Breast epithelium (tissue), 4 donors: Measurements from ENCODE around the gene CACNA1E. TPM values are rescaled to one million over a fixed set of nuclear protein-coding genes. Genes with fewer than 3 reads are reported as not detected.
"Not testable (repeated sequence)": the region's sequence is repeated elsewhere in the genome, so short reads cannot be mapped to it uniquely, and the experiment has no call there.

Experiments used
- DNase-seq, 2 donors: peaks; one replicate each; pipeline ENCODE4 v3.0.0-alpha.2; 2019; ENCODE audit warnings: low spot score in 2 of 2
- H3K27ac ChIP-seq, 2 donors: fragments of 200-600 bp; sonication (generic) in 1 of 2; one replicate each; pipeline ENCODE4 v1.5.1; 2016 to 2019; ENCODE audit warnings: mild to moderate bottlenecking in 1 of 2
- H3K27me3 ChIP-seq, 2 donors: fragments of 200-600 bp; sonication (generic) in 1 of 2; one replicate each; pipeline versions ENCODE4 v1.5.1 to v1.6.0; 2017 to 2019; ENCODE audit warnings: control low read depth in 1 of 2, mild to moderate bottlenecking in 1 of 2
- H3K36me3 ChIP-seq: fragments of 200-600 bp; one replicate; pipeline ENCODE4 v1.5.1; 2019
- H3K4me1 ChIP-seq, 2 donors: fragments of 200-600 bp; sonication (generic); one replicate each; pipeline ENCODE4 v1.5.1; 2016 to 2019; ENCODE audit warnings: control low read depth in 1 of 2
- H3K4me3 ChIP-seq, 3 donors: fragments of 200-600 bp; sonication (generic); 1 replicate in 2 of 3; 2 replicates in 1 of 3; pipeline ENCODE4 v1.5.1; 2016 to 2019; ENCODE audit warnings: mild to moderate bottlenecking in 3 of 3, moderate library complexity in 2 of 3
- H3K9me3 ChIP-seq, 2 donors: fragments of 200-600 bp; sonication (generic) in 1 of 2; one replicate each; pipeline ENCODE4 v1.5.1; 2016 to 2019; ENCODE audit warnings: control low read depth in 1 of 2
- POLR2A ChIP-seq: fragments of 450-650 bp; IDR thresholded peaks from one replicate; pipeline ENCODE4 v1.6.1; 2016; ENCODE audit warnings: antibody characterized with exemption, mild to moderate bottlenecking, moderate library complexity
- POLR2AphosphoS5 ChIP-seq, 3 donors: sonication (generic); formaldehyde crosslinking; IDR thresholded peaks; one replicate each; pipeline ENCODE4 v1.6.1; 2017; ENCODE audit warnings: antibody characterized with exemption in 3 of 3
- intact Hi-C: fragments of 100-400 bp; cut with DNase I; formaldehyde crosslinking; loops from one replicate; pipeline ENCODE4 v1.15.1; 2023; ENCODE audit warnings: low total_unique reads
- total RNA-seq, 3 donors: library from RNA; depleted of rRNA; stranded (reverse); fragments of >200 nt; gene quantifications; one replicate each; pipeline ENCODE4 v1.1.0, GENCODE V29; 2016
- TF ChIP-seq, protein P1 (sequence below), 3 donors: fragments of 450-650 bp; IDR thresholded peaks; one replicate each; pipeline ENCODE4 v1.5.1; 2016 to 2017; ENCODE audit warnings: antibody characterized with exemption in 3 of 3, mild to moderate bottlenecking in 3 of 3, moderate library complexity in 3 of 3

The CACNA1E gene
- total RNA-seq, 3 donors from 2014 or later = under 0.01 TPM; not detected in 2

DNA sequence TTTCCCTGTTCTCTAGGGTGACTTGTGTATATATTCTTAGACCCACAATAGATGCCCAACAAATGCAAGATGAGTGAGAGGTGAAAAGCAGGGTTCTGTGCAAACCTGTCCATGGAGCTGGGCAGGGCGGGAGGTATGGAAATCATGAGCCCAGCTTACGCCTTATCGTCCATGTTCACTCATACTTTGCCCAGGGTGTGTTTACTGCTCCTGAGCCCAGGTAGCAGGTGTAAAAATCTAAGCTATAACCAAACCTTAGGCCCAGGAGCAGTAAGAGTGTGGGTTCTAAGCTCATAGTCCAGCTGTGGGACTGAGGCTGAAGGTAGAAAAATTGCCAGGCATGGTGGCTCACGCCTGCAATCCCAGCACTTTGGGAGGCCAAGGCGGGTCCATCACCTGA lies 48.1 kb downstream of the CACNA1E start:
- TF ChIP-seq, protein P1, sequence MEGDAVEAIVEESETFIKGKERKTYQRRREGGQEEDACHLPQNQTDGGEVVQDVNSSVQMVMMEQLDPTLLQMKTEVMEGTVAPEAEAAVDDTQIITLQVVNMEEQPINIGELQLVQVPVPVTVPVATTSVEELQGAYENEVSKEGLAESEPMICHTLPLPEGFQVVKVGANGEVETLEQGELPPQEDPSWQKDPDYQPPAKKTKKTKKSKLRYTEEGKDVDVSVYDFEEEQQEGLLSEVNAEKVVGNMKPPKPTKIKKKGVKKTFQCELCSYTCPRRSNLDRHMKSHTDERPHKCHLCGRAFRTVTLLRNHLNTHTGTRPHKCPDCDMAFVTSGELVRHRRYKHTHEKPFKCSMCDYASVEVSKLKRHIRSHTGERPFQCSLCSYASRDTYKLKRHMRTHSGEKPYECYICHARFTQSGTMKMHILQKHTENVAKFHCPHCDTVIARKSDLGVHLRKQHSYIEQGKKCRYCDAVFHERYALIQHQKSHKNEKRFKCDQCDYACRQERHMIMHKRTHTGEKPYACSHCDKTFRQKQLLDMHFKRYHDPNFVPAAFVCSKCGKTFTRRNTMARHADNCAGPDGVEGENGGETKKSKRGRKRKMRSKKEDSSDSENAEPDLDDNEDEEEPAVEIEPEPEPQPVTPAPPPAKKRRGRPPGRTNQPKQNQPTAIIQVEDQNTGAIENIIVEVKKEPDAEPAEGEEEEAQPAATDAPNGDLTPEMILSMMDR (IDR thresholded peaks at IDR 0.05) = no peak
- Histone ChIP-seq H3K4me3 (no peak overlapping the region), H3K27ac (no peak overlapping the region), H3K4me1 (no peaks in the 10 kb centered on the region), H3K27me3 (no peaks in the 10 kb centered on the region), H3K36me3 (no peaks in the 10 kb centered on the region), H3K9me3 (peaks cover 12 to 17% of the 10 kb centered on the region in 2 donors)
- DNase-seq = no peak
- intact Hi-C loops = no loop called here

DNA sequence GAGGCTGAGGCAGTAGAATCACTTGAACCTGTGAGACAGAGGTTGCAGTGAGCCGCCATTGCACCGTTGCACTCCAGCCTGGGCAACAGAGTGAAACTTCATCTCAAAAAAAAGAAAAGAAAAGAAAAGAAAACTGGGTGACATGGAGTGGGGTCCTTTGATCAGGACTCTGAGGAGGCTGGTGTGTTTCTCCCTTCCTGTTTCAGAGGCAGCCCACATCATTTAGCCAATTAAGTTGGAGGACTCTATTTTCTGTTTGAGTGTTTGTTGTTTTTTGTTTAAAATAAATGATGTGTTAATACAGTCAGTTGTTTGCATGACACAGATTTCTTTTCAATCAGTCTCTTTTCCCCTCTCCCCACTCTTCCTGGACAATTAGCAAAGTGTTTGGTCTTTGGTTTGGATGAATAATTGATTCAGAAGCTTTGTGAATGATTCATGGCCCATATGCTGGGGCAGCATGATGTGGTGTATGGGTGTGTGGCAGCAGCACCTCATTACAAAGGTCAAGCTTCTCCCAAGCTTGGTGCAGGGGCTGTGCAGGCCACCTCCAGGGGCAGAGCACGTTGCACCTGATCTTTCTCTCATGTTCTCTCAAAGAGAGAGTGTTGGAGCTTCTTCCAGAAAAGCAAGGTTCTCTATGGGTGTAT lies 48.8 kb downstream of the CACNA1E start:
- Histone ChIP-seq H3K36me3 (no peaks in the 10 kb centered on the region), H3K27me3 (no peaks in the 10 kb centered on the region), H3K4me1 (no peaks in the 10 kb centered on the region), H3K4me3 (no peak overlapping the region), H3K9me3 (peaks cover 12 to 17% of the 10 kb centered on the region in 2 donors), H3K27ac (no peak overlapping the region)
- no peak for DNase-seq
- intact Hi-C loops = no loop called here
- TF ChIP-seq POLR2AphosphoS5 (IDR thresholded peaks at IDR 0.05) = no peak
- TF ChIP-seq, protein P1 (IDR thresholded peaks at IDR 0.05) = no peak

DNA sequence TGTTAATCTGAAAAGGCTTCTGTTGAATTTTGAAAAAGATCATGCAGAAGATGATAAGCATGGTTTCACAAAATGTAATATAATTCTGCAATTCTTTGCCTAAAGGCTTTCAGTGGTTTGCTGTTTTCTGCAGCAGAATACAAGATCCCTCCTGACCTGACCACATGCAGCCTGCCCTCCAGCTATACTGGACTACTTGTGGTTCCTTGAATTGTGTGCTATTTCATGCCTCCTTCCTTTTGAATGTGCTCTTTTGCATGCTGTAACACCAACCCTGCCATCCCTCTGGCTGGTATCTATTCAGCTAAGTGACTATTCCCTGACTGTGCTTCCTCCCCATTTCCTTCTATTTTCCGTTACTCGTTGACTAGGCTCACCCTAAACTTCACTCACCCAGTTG lies 55.5 kb downstream of the CACNA1E start:
- Histone ChIP-seq H3K9me3 (no peaks in the 10 kb centered on the region), H3K4me1 (no peaks in the 10 kb centered on the region), H3K27ac (no peak overlapping the region), H3K27me3 (no peaks in the 10 kb centered on the region), H3K36me3 (no peaks in the 10 kb centered on the region), H3K4me3 (no peak overlapping the region)
- TF ChIP-seq POLR2AphosphoS5 (IDR thresholded peaks at IDR 0.05) (no peak), POLR2A (no peak)
- TF ChIP-seq, protein P1 (IDR thresholded peaks at IDR 0.05) = no peak
- DNase-seq = no peak
- intact Hi-C loops = no loop called here

DNA sequence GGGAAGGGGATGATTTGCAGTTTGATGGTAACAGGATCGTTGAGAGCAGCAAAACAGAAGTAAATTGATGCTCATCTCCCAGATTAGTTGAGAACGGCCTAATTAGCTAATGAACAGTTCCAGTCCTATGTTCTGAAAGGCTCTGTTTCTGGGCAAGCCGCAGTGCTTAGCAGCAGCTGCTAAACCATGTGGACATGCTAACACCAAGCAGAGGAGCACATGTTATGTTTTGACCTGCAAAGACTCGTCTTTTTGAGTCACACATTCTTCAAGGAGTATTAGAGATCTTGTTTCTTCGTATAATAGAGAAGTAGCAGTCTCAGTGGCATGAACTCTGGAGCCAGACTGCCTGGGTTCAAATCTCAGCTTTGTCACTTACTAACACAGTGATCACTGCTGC lies 58.1 kb downstream of the CACNA1E start:
- intact Hi-C loops = no loop called here
- Histone ChIP-seq H3K9me3 (no peaks in the 10 kb centered on the region), H3K27me3 (peaks cover 0 to 14% of the 10 kb centered on the region in 2 donors), H3K27ac (no peak overlapping the region), H3K36me3 (no peaks in the 10 kb centered on the region), H3K4me3 (no peak overlapping the region), H3K4me1 (no peaks in the 10 kb centered on the region)
- TF ChIP-seq POLR2AphosphoS5 (IDR thresholded peaks at IDR 0.05) (no peak), POLR2A (no peak)
- TF ChIP-seq, protein P1 (IDR thresholded peaks at IDR 0.05) = no peak
- DNase-seq = no peak

DNA sequence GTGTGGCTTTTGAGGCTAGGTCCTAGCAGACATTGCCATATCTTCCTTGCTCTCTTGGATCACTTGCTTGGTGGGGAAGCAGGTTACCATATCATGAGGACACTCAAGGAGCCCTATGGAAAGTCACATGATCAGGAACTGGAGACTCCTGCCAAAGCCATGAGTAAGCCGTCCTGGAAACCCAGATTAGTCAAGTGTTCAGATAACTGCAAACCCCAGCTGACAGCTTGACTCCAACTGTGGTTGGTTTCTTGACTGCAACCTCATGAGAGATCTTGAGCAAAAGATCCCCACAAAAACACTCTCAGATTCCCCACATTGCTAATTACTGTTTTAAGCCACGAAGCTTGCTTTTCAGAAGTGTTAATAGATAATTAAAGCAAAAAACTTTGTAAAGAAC lies 58.6 kb downstream of the CACNA1E start:
- peaks cover 0 to 15% of the 10 kb centered on the region in 2 donors for H3K27me3 ChIP-seq
- DNase-seq = no peak
- H3K36me3 ChIP-seq = no peaks in the 10 kb centered on the region
- no peak overlapping the region for H3K27ac ChIP-seq
- no peaks in the 10 kb centered on the region for H3K9me3 ChIP-seq
- H3K4me1 ChIP-seq = no peaks in the 10 kb centered on the region
- TF ChIP-seq, protein P1 (IDR thresholded peaks at IDR 0.05) = no peak
- TF ChIP-seq POLR2AphosphoS5 (IDR thresholded peaks at IDR 0.05) = no peak
- TF ChIP-seq POLR2A = no peak
- no peak overlapping the region for H3K4me3 ChIP-seq
- intact Hi-C loops = no loop called here

DNA sequence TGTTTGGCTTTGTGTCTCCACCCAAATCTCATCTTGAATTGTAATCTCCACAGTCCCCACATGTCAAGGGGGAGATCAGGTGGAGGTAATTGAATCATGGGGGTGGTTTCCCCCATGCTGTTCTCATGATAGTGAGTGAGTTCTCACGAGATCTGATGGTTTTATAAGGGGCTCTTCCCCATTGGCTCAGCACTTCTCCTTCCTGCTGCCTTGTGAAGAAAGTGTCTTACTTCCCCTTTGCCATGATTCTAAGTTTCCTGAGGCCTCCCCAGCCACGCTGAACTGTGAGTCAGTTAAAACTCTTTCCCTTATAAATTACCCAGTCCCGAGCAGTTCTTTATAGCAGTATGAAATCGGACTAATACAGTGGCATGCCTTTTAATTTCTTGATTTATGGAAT lies 59.1 kb downstream of the CACNA1E start:
- H3K4me1 ChIP-seq, DNase-seq, H3K36me3 ChIP-seq, H3K9me3 ChIP-seq, intact Hi-C loops, H3K27ac ChIP-seq, H3K4me3 ChIP-seq: not testable (repeated sequence)
- peaks cover 0 to 19% of the 10 kb centered on the region in 2 donors for H3K27me3 ChIP-seq
